GM19099 (cell line): ENCODE results near the gene KIF14.

ENCODE experiments used
- POLR2A ChIP-seq: IDR thresholded peaks from 3 replicates; pipeline ENCODE4 v1.6.1; 2011; ENCODE audit warnings: low read depth; ENCODE audit not compliant: insufficient read length; ENCODE audit errors: extremely low read depth

KIF14 gene

GRCh38 chr1:200620273-200621131 lies at the start of gene KIF14:
TSS of gene KIF14 (minus strand) at chr1:200620751. CDS start at chr1:200618723, 2,028 bp downstream.
- TF ChIP-seq POLR2A: peak; percentile 66

GRCh38 chr1:200669314-200670241 lies 49.0 kb upstream of the KIF14 start, which contains the start of gene DDX59:
TSS of gene DDX59 (minus strand) at chr1:200669907. CDS start at chr1:200666740, 3,167 bp downstream.
- TF ChIP-seq POLR2A: peak; percentile 83

GRCh38 chr1:200668514-200669313 lies 48.2 kb upstream of the KIF14 start:
- no peak for TF ChIP-seq POLR2A

GRCh38 chr1:200666309-200666708 lies 45.8 kb upstream of the KIF14 start:
- TF ChIP-seq POLR2A: no peak

GRCh38 chr1:200665861-200666260 lies 45.3 kb upstream of the KIF14 start:
- no peak for TF ChIP-seq POLR2A

- TF ChIP-seq POLR2A: no peak
These were observed 40.2 kb upstream of the KIF14 start for GRCh38 chr1:200660719-200661118.

GRCh38 chr1:200659269-200659668 lies 38.7 kb upstream of the KIF14 start:
- no peak for TF ChIP-seq POLR2A

- no peak for TF ChIP-seq POLR2A
These were observed 37.7 kb upstream of the KIF14 start for GRCh38 chr1:200658037-200658818.

- no peak for TF ChIP-seq POLR2A
These were observed 34.1 kb upstream of the KIF14 start for GRCh38 chr1:200654660-200655059.

GRCh38 chr1:200653022-200653462 lies 32.5 kb upstream of the KIF14 start:
- no peak for TF ChIP-seq POLR2A

GRCh38 chr1:200652378-200652777 lies 31.8 kb upstream of the KIF14 start:
- no peak for TF ChIP-seq POLR2A

GRCh38 chr1:200646515-200646914 lies 26.0 kb upstream of the KIF14 start:
- no peak for TF ChIP-seq POLR2A

GRCh38 chr1:200644021-200644420 lies 23.5 kb upstream of the KIF14 start:
- TF ChIP-seq POLR2A: no peak

- TF ChIP-seq POLR2A: no peak
These were observed 21.9 kb upstream of the KIF14 start for GRCh38 chr1:200642481-200642880.
